OCI-LY1 (cell line): ENCODE data around the gene L3MBTL4.

ENCODE experiments used
- H2AFZ ChIP-seq: fragments of 200-600 bp; sonication (generic), shearing (Covaris generic); 2 replicates; pipeline ENCODE4 v1.6.0; 2014; ENCODE audit warnings: antibody characterized with exemption, mild to moderate bottlenecking, low read length
- H3F3A ChIP-seq: fragments of 200-600 bp; sonication (generic), shearing (Covaris generic); 2 replicates; pipeline ENCODE4 v1.6.0; 2014; ENCODE audit warnings: mild to moderate bottlenecking, antibody characterized with exemption, low read length, moderate library complexity; ENCODE audit not compliant: insufficient read depth
- H3K27ac ChIP-seq: fragments of 200-600 bp; sonication (generic); 2 replicates; pipeline ENCODE4 v1.5.1; 2014; ENCODE audit warnings: low read length, mixed run types, mild to moderate bottlenecking, low read depth; ENCODE audit not compliant: poor library complexity, severe bottlenecking
- H3K27me3 ChIP-seq: fragments of 200-600 bp; sonication (generic); 2 replicates; pipeline ENCODE4 v1.6.0; 2014; ENCODE audit warnings: antibody characterized with exemption, mild to moderate bottlenecking, low read length, moderate library complexity; ENCODE audit not compliant: insufficient read depth
- H3K36me3 ChIP-seq: fragments of 200-600 bp; sonication (generic); 2 replicates; pipeline ENCODE4 v1.6.1; 2014; ENCODE audit warnings: mild to moderate bottlenecking, antibody characterized with exemption, low read length, moderate library complexity, mixed read lengths; ENCODE audit not compliant: insufficient read depth
- H3K4me1 ChIP-seq: fragments of 200-600 bp; sonication (generic); 2 replicates; pipeline ENCODE4 v1.5.1; 2014; ENCODE audit warnings: mild to moderate bottlenecking, low read length, moderate library complexity; ENCODE audit not compliant: insufficient read depth, severe bottlenecking
- H3K4me2 ChIP-seq: fragments of 200-600 bp; sonication (generic), shearing (Covaris generic); 2 replicates; pipeline ENCODE4 v1.6.1; 2014; ENCODE audit warnings: low read length
- H3K4me3 ChIP-seq: fragments of 200-600 bp; sonication (generic); 2 replicates; pipeline ENCODE4 v1.5.1; 2014; ENCODE audit warnings: low read length, low read depth, mild to moderate bottlenecking, mixed read lengths; ENCODE audit not compliant: poor library complexity, severe bottlenecking
- H3K79me2 ChIP-seq: fragments of 200-600 bp; shearing (Covaris generic); 2 replicates; pipeline ENCODE4 v1.6.1; 2016; ENCODE audit warnings: mixed run types, low read length, mixed read lengths; ENCODE audit not compliant: insufficient read depth
- H3K9ac ChIP-seq: fragments of 200-600 bp; sonication (generic), shearing (Covaris generic); 2 replicates; pipeline ENCODE4 v1.6.1; 2014; ENCODE audit warnings: mild to moderate bottlenecking, low read length, mixed read lengths
- H3K9me2 ChIP-seq: fragments of 200-600 bp; sonication (generic), shearing (Covaris generic); 2 replicates; pipeline ENCODE4 v1.6.1; 2014; ENCODE audit warnings: low read depth, mild to moderate bottlenecking, low read length, mixed read lengths
- H3K9me3 ChIP-seq: fragments of 200-600 bp; shearing (Covaris generic); 2 replicates; pipeline ENCODE4 v1.6.1; 2014; ENCODE audit warnings: low read length, mixed read lengths
- H4K20me1 ChIP-seq: fragments of 200-600 bp; sonication (generic), shearing (Covaris generic); 2 replicates; pipeline ENCODE4 v1.6.0; 2016; ENCODE audit warnings: mild to moderate bottlenecking, low read length; ENCODE audit not compliant: insufficient read depth
- EZH2 ChIP-seq: fragments of 200-600 bp; sonication (generic), shearing (Covaris generic); IDR thresholded peaks from 2 replicates; pipeline ENCODE4 v1.8.0; 2017; ENCODE audit warnings: borderline replicate concordance, mixed run types, mild to moderate bottlenecking, antibody characterized with exemption, low read length, moderate library complexity, mixed read lengths
- TF ChIP-seq, protein P1 (sequence below): fragments of 200-600 bp; sonication (generic), shearing (Covaris generic); IDR thresholded peaks from 2 replicates; pipeline ENCODE4 v1.5.1; 2017; ENCODE audit warnings: mild to moderate bottlenecking, antibody characterized with exemption, low read length, moderate library complexity, mixed read lengths

Gene L3MBTL4

DNA sequence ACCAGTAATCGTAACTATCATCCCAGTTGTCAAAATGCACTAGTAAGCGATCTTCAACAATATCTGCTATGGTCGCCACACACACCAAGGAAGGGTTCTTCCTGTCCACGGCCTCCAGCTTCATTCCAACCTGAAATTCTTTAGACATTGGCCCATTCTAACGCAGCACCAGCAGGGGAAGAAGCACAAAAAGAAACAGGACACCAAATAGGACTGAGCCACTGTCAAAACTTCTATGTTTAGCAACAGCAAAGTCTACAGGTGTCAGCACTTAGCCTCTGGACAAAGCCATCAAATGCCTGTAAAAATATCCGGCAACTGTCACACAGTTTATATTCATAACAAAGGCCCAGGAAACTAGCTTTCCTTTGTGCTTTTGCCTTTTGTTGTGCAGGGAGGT, 175.0 kb downstream of the L3MBTL4 start:
- H3K4me1 ChIP-seq, result no peaks in the 10 kb centered on the region
- no peaks in the 10 kb centered on the region for H3K9me3 ChIP-seq
- H3K9ac ChIP-seq, result no peak overlapping the region
- no peaks in the 10 kb centered on the region for H3K27me3 ChIP-seq
- no peak overlapping the region for H3K27ac ChIP-seq
- H3K4me3 ChIP-seq, result no peak overlapping the region
- TF ChIP-seq EZH2, result no peak
- no peaks in the 10 kb centered on the region for H3F3A ChIP-seq
- no peaks in the 10 kb centered on the region for H3K9me2 ChIP-seq
- H4K20me1 ChIP-seq, result no peaks in the 10 kb centered on the region
- H3K4me2 ChIP-seq, result no peak overlapping the region
- H3K36me3 ChIP-seq, result no peaks in the 10 kb centered on the region
- H3K79me2 ChIP-seq, result no peaks in the 10 kb centered on the region
- H2AFZ ChIP-seq, result no peak overlapping the region

DNA sequence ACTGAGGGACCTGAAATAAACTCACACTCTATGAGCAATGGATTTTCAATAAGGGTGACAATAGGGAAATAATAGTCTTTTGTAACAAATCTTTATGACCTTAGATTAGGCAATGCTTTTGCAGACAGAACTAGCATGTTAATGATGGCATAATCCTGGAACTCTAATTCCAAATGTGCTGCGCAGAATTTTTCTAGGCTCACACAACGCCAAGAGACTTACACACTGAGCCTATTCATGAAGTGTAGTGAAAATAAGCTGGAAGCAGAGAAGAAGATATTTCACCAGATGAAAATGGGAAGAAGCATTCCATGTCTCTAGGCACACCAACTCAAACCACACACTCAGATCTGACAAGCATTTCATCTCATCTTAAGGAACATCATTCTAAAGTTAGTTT, 178.5 kb downstream of the L3MBTL4 start:
- Histone ChIP-seq H3K79me2 (no peaks in the 10 kb centered on the region), H2AFZ (no peak overlapping the region), H3K36me3 (no peaks in the 10 kb centered on the region), H3K9me2 (no peaks in the 10 kb centered on the region), H3K4me2 (no peak overlapping the region), H3F3A (no peaks in the 10 kb centered on the region), H3K4me1 (no peaks in the 10 kb centered on the region), H3K9ac (no peak overlapping the region), H3K27me3 (no peaks in the 10 kb centered on the region), H3K27ac (no peak overlapping the region), H3K4me3 (no peak overlapping the region), H4K20me1 (no peaks in the 10 kb centered on the region), H3K9me3 (no peaks in the 10 kb centered on the region; the same call in 1 of the 2 replicates)
- no peak for TF ChIP-seq EZH2
- TF ChIP-seq, protein P1, sequence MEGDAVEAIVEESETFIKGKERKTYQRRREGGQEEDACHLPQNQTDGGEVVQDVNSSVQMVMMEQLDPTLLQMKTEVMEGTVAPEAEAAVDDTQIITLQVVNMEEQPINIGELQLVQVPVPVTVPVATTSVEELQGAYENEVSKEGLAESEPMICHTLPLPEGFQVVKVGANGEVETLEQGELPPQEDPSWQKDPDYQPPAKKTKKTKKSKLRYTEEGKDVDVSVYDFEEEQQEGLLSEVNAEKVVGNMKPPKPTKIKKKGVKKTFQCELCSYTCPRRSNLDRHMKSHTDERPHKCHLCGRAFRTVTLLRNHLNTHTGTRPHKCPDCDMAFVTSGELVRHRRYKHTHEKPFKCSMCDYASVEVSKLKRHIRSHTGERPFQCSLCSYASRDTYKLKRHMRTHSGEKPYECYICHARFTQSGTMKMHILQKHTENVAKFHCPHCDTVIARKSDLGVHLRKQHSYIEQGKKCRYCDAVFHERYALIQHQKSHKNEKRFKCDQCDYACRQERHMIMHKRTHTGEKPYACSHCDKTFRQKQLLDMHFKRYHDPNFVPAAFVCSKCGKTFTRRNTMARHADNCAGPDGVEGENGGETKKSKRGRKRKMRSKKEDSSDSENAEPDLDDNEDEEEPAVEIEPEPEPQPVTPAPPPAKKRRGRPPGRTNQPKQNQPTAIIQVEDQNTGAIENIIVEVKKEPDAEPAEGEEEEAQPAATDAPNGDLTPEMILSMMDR, result no peak

DNA sequence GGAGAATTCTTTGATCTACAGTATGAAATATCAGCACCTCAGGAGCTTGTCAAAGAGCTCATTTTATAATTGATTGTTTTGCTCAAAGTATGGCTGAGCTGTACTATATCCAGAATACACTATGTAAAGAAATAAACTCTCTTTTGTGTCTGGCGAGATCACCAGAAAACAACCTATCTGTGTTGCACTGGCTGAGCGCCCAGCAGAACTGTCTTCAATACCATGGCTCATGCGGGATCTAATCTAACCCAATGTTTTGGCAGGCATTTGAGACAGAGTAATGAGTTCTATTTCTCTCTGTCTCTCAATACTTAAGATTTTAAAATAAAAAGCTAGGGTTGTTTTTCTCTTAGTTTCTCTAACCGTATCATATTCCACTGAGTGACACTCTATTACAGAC, 192.4 kb downstream of the L3MBTL4 start:
- Histone ChIP-seq H3K9me3 (no peaks in the 10 kb centered on the region), H3K79me2 (no peaks in the 10 kb centered on the region), H3K27me3 (no peaks in the 10 kb centered on the region), H4K20me1 (no peaks in the 10 kb centered on the region), H3K4me1 (no peaks in the 10 kb centered on the region), H3K36me3 (no peaks in the 10 kb centered on the region), H3K4me2 (no peak overlapping the region), H3K9me2 (no peaks in the 10 kb centered on the region), H2AFZ (no peak overlapping the region), H3K4me3 (no peak overlapping the region), H3K9ac (no peak overlapping the region), H3K27ac (no peak overlapping the region), H3F3A (no peaks in the 10 kb centered on the region)
- TF ChIP-seq EZH2, result no peak
- TF ChIP-seq, protein P1, result no peak

DNA sequence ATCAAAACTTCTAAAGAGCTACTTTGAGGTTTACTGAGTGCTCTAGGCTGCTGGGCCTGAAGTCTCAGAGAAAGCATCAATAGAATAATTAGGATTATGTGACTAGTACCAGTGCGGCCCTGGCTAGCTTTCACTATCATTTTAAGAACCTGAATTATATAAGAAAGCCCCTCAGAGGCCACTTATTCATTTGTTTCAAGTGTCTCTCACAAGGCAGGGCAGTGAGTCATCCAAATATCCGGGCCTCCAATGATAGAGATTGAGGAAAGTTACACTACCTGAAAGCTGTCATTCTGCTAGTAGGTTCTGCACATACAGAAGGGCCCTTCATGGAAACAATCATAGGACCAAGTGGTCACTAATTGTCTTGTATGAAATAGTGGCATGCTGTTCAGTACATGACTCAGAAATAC, 193.1 kb downstream of the L3MBTL4 start:
- TF ChIP-seq, protein P1, result no peak
- no peak for TF ChIP-seq EZH2
- no peaks in the 10 kb centered on the region for H3K27me3 ChIP-seq
- H4K20me1 ChIP-seq, result no peaks in the 10 kb centered on the region
- H3F3A ChIP-seq, result no peaks in the 10 kb centered on the region
- H3K4me1 ChIP-seq, result no peaks in the 10 kb centered on the region
- no peak overlapping the region for H3K9ac ChIP-seq
- H3K4me3 ChIP-seq, result no peak overlapping the region
- H3K9me3 ChIP-seq, result no peaks in the 10 kb centered on the region
- no peaks in the 10 kb centered on the region for H3K36me3 ChIP-seq
- H3K9me2 ChIP-seq, result no peaks in the 10 kb centered on the region
- H3K4me2 ChIP-seq, result no peak overlapping the region
- no peaks in the 10 kb centered on the region for H3K79me2 ChIP-seq
- no peak overlapping the region for H2AFZ ChIP-seq
- H3K27ac ChIP-seq, result no peak overlapping the region
